ENCODE results near the gene FGB. TPM values are rescaled to one million over a fixed set of nuclear protein-coding genes. Genes with fewer than 3 reads are reported as not detected.

The FGB gene
- total RNA-seq, 1 donor from 2014 or later: 2.8 TPM

DNA sequence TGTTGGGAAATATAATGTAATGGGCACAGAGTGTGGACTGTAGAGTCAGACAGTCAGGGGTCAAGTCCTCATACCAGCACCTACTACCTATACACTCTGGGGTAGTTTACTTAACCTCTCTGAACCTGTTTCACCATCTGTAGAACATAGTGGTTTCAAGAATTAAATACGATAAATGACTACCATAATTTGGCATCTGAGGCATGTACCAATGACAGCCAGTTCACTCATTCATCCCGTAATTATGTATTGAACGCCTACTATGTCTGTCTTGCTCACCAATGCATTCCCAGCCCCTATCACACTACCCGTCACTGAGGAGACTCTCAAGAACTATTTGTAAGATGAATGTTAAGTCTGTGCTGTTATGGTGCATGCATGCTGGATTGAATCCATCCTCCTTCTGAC, 2.0 kb upstream of the FGB start:
- Mint-ChIP-seq H3K4me1 (ENCODE audit: low read depth, unreplicated experiment) (peaks cover 10% of the 10 kb centered on the region), H3K27me3 (ENCODE audit: low read depth, unreplicated experiment) (no peaks in the 10 kb centered on the region), H3K27ac (ENCODE audit: unreplicated experiment) (peak overlapping the region; percentile 1), H3K4me3 (ENCODE audit: unreplicated experiment) (no peak overlapping the region), H3K9me3 (ENCODE audit: unreplicated experiment) (no peaks in the 10 kb centered on the region), H3K36me3 (ENCODE audit: low read depth, unreplicated experiment) (no peaks in the 10 kb centered on the region)
- H3K27me3 ChIP-seq (ENCODE audit: insufficient read depth, low read length): no peaks in the 10 kb centered on the region
- no peaks in the 10 kb centered on the region for H3K9me3 ChIP-seq (ENCODE audit: insufficient read depth, low read depth, low read length)
- no peaks in the 10 kb centered on the region for H3K79me2 ChIP-seq (ENCODE audit: insufficient read depth, low read length)
- H2AFZ ChIP-seq (ENCODE audit: low read depth, low read length): no peak overlapping the region
- no peak overlapping the region for H3K9ac ChIP-seq (ENCODE audit: low read length)
- DNase-seq (ENCODE audit: low read depth): peak; percentile 97
- FAIRE-seq: no peak
- H3K4me2 ChIP-seq (ENCODE audit: low read length): peak overlapping the region; percentile 4
- TF ChIP-seq EZH2 (IDR thresholded peaks at IDR 0.05; ENCODE audit: insufficient read depth, low read length) (no peak), CTCF (IDR thresholded peaks at IDR 0.05; ENCODE audit: insufficient read depth, low read depth, low read length) (no peak)
- no peaks in the 10 kb centered on the region for H4K20me1 ChIP-seq (ENCODE audit: insufficient read depth, low read length)
- no peak overlapping the region for H3K4me3 ChIP-seq (ENCODE audit: insufficient read depth, low read depth, low read length)
- no peak overlapping the region for H3K27ac ChIP-seq (ENCODE audit: low read depth, low read length)
- peaks cover 6% of the 10 kb centered on the region for H3K4me1 ChIP-seq (ENCODE audit: insufficient read depth, low read length)
- H3K36me3 ChIP-seq (ENCODE audit: insufficient read depth, low read length): no peaks in the 10 kb centered on the region

GRCh38 chr4:154564311-154564710, 1.5 kb downstream of the FGB start:
- H2AFZ ChIP-seq (ENCODE audit: low read depth, low read length): no peak overlapping the region

More at GRCh38 chr4:154564311-154564710, 1.5 kb downstream of the FGB start:
- Histone ChIP-seq H4K20me1 (ENCODE audit: insufficient read depth, low read length) (no peaks in the 10 kb centered on the region), H3K9ac (ENCODE audit: low read length) (no peak overlapping the region), H3K4me1 (ENCODE audit: insufficient read depth, low read length) (peaks cover 6% of the 10 kb centered on the region), H3K9me3 (ENCODE audit: insufficient read depth, low read depth, low read length) (no peaks in the 10 kb centered on the region), H3K4me2 (ENCODE audit: low read length) (no peak overlapping the region), H3K36me3 (ENCODE audit: insufficient read depth, low read length) (no peaks in the 10 kb centered on the region), H3K4me3 (ENCODE audit: insufficient read depth, low read depth, low read length) (no peak overlapping the region), H3K27me3 (ENCODE audit: insufficient read depth, low read length) (no peaks in the 10 kb centered on the region), H3K27ac (ENCODE audit: low read depth, low read length) (no peak overlapping the region), H3K79me2 (ENCODE audit: insufficient read depth, low read length) (no peaks in the 10 kb centered on the region)
- Mint-ChIP-seq H3K27me3 (ENCODE audit: low read depth, unreplicated experiment) (no peaks in the 10 kb centered on the region), H3K4me3 (ENCODE audit: unreplicated experiment) (no peak overlapping the region), H3K4me1 (ENCODE audit: low read depth, unreplicated experiment) (peaks cover 10% of the 10 kb centered on the region), H3K27ac (ENCODE audit: unreplicated experiment) (no peak overlapping the region), H3K9me3 (ENCODE audit: unreplicated experiment) (no peaks in the 10 kb centered on the region), H3K36me3 (ENCODE audit: low read depth, unreplicated experiment) (no peaks in the 10 kb centered on the region)
- DNase-seq (ENCODE audit: low read depth): no peak
- TF ChIP-seq CTCF (IDR thresholded peaks at IDR 0.05; ENCODE audit: insufficient read depth, low read depth, low read length) (no peak), EZH2 (IDR thresholded peaks at IDR 0.05; ENCODE audit: insufficient read depth, low read length) (no peak)
- FAIRE-seq: no peak
